WI38 (cell line): Measurements from ENCODE around the gene PTPRC.

Source experiments
- H3K4me3 ChIP-seq: 2 replicates; pipeline ENCODE4 v1.5.1; 2011; ENCODE audit warnings: low read depth, mild to moderate bottlenecking, control low read depth, low read length
- CTCF ChIP-seq: IDR thresholded peaks from 2 replicates; pipeline ENCODE4 v1.5.1; 2012; ENCODE audit warnings: low read depth, mild to moderate bottlenecking, control low read depth, low read length

The PTPRC gene

GRCh38 chr1:198632007-198632406 is 6.8 kb upstream of the PTPRC start:
- no peak for TF ChIP-seq CTCF
- no peak overlapping the region for H3K4me3 ChIP-seq

- no peak overlapping the region for H3K4me3 ChIP-seq
Observed at GRCh38 chr1:198633675-198634121, 5.1 kb upstream of the PTPRC start.

GRCh38 chr1:198635964-198636363 is 2.9 kb upstream of the PTPRC start:
- no peak overlapping the region for H3K4me3 ChIP-seq
- TF ChIP-seq CTCF, result no peak

More at GRCh38 chr1:198633675-198634121, 5.1 kb upstream of the PTPRC start:
- no peak for TF ChIP-seq CTCF

- TF ChIP-seq CTCF, result no peak
- H3K4me3 ChIP-seq, result no peak overlapping the region
Observed at GRCh38 chr1:198636391-198636790, 2.4 kb upstream of the PTPRC start.

- no peak for TF ChIP-seq CTCF
- no peak overlapping the region for H3K4me3 ChIP-seq
Observed at GRCh38 chr1:198637157-198637556, 1.7 kb upstream of the PTPRC start.

GRCh38 chr1:198637916-198638437 is 863 bp upstream of the PTPRC start:
- TF ChIP-seq CTCF, result no peak
- no peak overlapping the region for H3K4me3 ChIP-seq

GRCh38 chr1:198638441-198638840 is 399 bp upstream of the PTPRC start:
- TF ChIP-seq CTCF, result no peak
- no peak overlapping the region for H3K4me3 ChIP-seq
